ENCODE results near the gene IRF2. TPM values are rescaled to one million over a fixed set of nuclear protein-coding genes. Genes with fewer than 3 reads are reported as not detected.

Gene IRF2
- total and polyA plus RNA-seq, 2 donors (not counting 1 experiment from before 2014, with no cell fraction given) = 67.8 to 68.2 TPM

DNA sequence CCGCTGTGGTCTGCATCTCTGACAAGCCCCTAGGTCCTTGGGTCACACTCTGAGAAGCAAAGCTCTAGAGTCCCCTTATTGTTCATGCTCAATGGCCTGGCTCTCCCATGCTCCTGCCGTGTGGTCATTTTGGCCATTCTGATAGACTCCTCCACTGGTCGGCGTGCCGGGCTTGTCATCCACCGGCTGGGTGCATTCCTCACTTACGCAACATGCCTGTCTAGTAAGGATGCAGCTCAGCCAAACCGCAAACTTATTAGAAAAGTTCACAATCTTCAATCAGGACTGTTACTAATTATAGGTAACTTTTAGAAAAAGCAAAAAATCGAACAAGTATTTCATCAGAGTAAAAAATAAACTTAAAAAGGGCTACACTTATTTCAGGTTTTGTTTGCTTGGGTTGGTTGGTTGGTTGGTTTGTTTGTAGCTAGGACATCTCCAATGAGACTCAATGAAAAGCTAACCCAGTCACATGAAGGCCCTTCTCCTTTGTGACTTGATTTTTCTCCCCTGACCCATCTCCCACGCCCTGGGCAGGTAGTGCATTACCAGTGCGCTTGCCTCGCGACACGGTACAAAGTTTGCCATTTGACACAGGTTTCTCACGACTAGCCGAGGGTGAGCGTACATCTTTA is 41.0 kb downstream of the IRF2 start:
- POLR2A ChIA-PET = no interaction called here
- TF ChIP-seq, protein P1, sequence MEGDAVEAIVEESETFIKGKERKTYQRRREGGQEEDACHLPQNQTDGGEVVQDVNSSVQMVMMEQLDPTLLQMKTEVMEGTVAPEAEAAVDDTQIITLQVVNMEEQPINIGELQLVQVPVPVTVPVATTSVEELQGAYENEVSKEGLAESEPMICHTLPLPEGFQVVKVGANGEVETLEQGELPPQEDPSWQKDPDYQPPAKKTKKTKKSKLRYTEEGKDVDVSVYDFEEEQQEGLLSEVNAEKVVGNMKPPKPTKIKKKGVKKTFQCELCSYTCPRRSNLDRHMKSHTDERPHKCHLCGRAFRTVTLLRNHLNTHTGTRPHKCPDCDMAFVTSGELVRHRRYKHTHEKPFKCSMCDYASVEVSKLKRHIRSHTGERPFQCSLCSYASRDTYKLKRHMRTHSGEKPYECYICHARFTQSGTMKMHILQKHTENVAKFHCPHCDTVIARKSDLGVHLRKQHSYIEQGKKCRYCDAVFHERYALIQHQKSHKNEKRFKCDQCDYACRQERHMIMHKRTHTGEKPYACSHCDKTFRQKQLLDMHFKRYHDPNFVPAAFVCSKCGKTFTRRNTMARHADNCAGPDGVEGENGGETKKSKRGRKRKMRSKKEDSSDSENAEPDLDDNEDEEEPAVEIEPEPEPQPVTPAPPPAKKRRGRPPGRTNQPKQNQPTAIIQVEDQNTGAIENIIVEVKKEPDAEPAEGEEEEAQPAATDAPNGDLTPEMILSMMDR (IDR thresholded peaks at IDR 0.05) = no peak
- TF ChIP-seq EZH2 (IDR thresholded peaks at IDR 0.05; ENCODE audit: borderline replicate concordance, insufficient read depth, low read depth, low read length, poor library complexity, severe bottlenecking) = no peak
- H3K27ac Mint-ChIP-seq = peak overlapping the region; percentile 43
- H3K27me3 Mint-ChIP-seq = no peaks in the 10 kb centered on the region
- Histone ChIP-seq H2AFZ (ENCODE audit: insufficient read depth, low read depth, low read length, poor library complexity, severe bottlenecking) (no peak overlapping the region), H3K27me3 (replicated peaks in 1 of 4; ENCODE audit: control extremely low read depth in 1 of 4, control insufficient read depth in 3 of 4, insufficient read depth in 4 of 4, low read length in 3 of 4) (no peaks in the 10 kb centered on the region), H3K27ac (ENCODE audit: low read length in 2 of 2) (no peak overlapping the region), H3K9me3 (ENCODE audit: control extremely low read depth in 1 of 3, control insufficient read depth in 2 of 3, insufficient read depth in 1 of 3, low read length in 2 of 3) (no peaks in the 10 kb centered on the region), H3K36me3 (replicated peaks in 1 of 2; ENCODE audit: control extremely low read depth in 1 of 2, control insufficient read depth in 1 of 2, extremely low read depth in 1 of 2, insufficient read depth in 2 of 2, low read length in 1 of 2) (peaks cover 0 to 32% of the 10 kb centered on the region in 2 experiments), H3K79me2 (ENCODE audit: control insufficient read depth, insufficient read depth, low read length) (peaks cover 100% of the 10 kb centered on the region), H4K20me1 (ENCODE audit: control insufficient read depth, insufficient read depth, low read length, poor library complexity, severe bottlenecking) (peaks cover 99% of the 10 kb centered on the region), H3K4me1 (ENCODE audit: control insufficient read depth in 2 of 2, insufficient read depth in 2 of 2, low read length in 2 of 2) (peaks cover 12 to 17% of the 10 kb centered on the region in 2 donors), H3K4me3 (ENCODE audit: control extremely low read depth in 1 of 5, extremely low read depth in 1 of 5, insufficient read depth in 1 of 5, low read depth in 2 of 5, low read length in 4 of 5) (no peak overlapping the region), H3K9ac (ENCODE audit: low read length) (no peak overlapping the region), H3K4me2 (replicated peaks; ENCODE audit: low read depth, low read length, poor library complexity, severe bottlenecking) (no peak overlapping the region)
- 99% methylated on average over 13 of the region's 17 CpGs for WGBS (ENCODE audit: insufficient coverage)
- no peak overlapping the region for H3K4me3 Mint-ChIP-seq
- ATAC-seq (ENCODE audit: low read depth) (no peak), DNase-seq (no peak)
- H3K9me3 Mint-ChIP-seq (ENCODE audit: insufficient read depth) = no peaks in the 10 kb centered on the region
- intact Hi-C loops (cut with micrococcal nuclease) = no loop called here
- CTCF ChIA-PET = no interaction called here
- peaks cover 61% of the 10 kb centered on the region for H3K4me1 Mint-ChIP-seq

DNA sequence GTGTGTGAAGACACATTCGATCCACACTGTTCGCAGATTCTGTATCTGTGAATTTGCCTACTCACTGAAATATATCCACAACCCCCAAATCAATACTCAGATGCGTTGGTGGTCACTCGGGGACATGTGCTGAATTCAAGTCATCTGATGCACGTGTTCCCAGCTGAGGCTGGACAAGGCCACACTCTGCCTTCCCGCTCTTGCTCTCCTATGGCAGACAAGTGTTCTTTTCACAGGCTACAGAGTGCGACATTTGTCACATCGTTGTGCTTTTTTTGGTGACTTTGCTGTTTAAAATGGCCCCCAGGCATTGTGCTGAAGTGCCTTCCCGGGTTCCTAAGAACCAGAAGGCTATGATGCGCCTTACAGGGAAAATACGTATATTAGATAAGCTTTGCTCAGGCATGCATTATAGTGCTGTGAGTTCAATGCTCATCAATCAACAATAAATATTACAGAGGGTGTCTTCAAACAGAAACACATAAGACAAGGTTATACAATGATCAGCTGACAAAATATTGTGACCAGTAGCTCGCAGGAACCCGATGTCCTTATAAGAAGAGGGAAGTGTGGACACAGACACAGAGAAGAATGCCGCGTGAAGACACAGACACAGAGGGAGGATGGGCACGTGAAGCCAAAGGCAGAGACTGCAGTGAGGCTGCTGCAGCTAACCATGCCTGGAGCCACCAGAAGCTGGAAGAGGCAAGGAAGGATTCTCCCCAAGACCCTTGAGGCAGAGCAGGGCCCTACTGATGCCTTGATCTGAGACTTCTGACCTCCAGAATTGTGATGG is 42.0 kb downstream of the IRF2 start:
- ATAC-seq (ENCODE audit: low read depth) (no peak), DNase-seq (no peak)
- H3K27me3 Mint-ChIP-seq = no peaks in the 10 kb centered on the region
- no peaks in the 10 kb centered on the region for H3K9me3 ChIP-seq (ENCODE audit: control extremely low read depth in 1 of 3, control insufficient read depth in 2 of 3, insufficient read depth in 1 of 3, low read length in 2 of 3)
- no peak overlapping the region for H3K9ac ChIP-seq (ENCODE audit: low read length)
- H3K27ac ChIP-seq (ENCODE audit: low read length in 2 of 2) = no peak overlapping the region
- TF ChIP-seq, protein P1 (IDR thresholded peaks at IDR 0.05) = no peak
- TF ChIP-seq EZH2 (IDR thresholded peaks at IDR 0.05; ENCODE audit: borderline replicate concordance, insufficient read depth, low read depth, low read length, poor library complexity, severe bottlenecking) = no peak
- H3K4me1 ChIP-seq (ENCODE audit: control insufficient read depth in 2 of 2, insufficient read depth in 2 of 2, low read length in 2 of 2) = peaks cover 2 to 6% of the 10 kb centered on the region in 2 donors
- H3K9me3 Mint-ChIP-seq (ENCODE audit: insufficient read depth) = no peaks in the 10 kb centered on the region
- peaks cover 100% of the 10 kb centered on the region for H3K79me2 ChIP-seq (ENCODE audit: control insufficient read depth, insufficient read depth, low read length)
- H3K4me1 Mint-ChIP-seq = peaks cover 54% of the 10 kb centered on the region
- H3K27ac Mint-ChIP-seq = peak overlapping the region; percentile 43
- CTCF ChIA-PET = no interaction called here
- H2AFZ ChIP-seq (ENCODE audit: insufficient read depth, low read depth, low read length, poor library complexity, severe bottlenecking) = no peak overlapping the region
- no peak overlapping the region for H3K4me3 ChIP-seq (ENCODE audit: control extremely low read depth in 1 of 5, extremely low read depth in 1 of 5, insufficient read depth in 1 of 5, low read depth in 2 of 5, low read length in 4 of 5)
- H3K4me3 Mint-ChIP-seq = no peak overlapping the region
- peaks cover 95% of the 10 kb centered on the region for H4K20me1 ChIP-seq (ENCODE audit: control insufficient read depth, insufficient read depth, low read length, poor library complexity, severe bottlenecking)
- 89% methylated on average over 13 of the region's 16 CpGs for WGBS (ENCODE audit: insufficient coverage)
- POLR2A ChIA-PET = interaction anchor here (1.0 kb wide), 1 partner anchor 25 kb away, joined by 3 read pairs; no protein-coding TSS in a partner anchor
- H3K27me3 ChIP-seq (replicated peaks in 1 of 4; ENCODE audit: control extremely low read depth in 1 of 4, control insufficient read depth in 3 of 4, insufficient read depth in 4 of 4, low read length in 3 of 4) = no peaks in the 10 kb centered on the region
- no peak overlapping the region for H3K4me2 ChIP-seq (replicated peaks; ENCODE audit: low read depth, low read length, poor library complexity, severe bottlenecking)
- intact Hi-C loops (cut with micrococcal nuclease) = no loop called here
- H3K36me3 ChIP-seq (replicated peaks in 1 of 2; ENCODE audit: control extremely low read depth in 1 of 2, control insufficient read depth in 1 of 2, extremely low read depth in 1 of 2, insufficient read depth in 2 of 2, low read length in 1 of 2) = peaks cover 0 to 43% of the 10 kb centered on the region in 2 experiments
